ENCODE results near the gene EYA4.

Gene EYA4

DNA sequence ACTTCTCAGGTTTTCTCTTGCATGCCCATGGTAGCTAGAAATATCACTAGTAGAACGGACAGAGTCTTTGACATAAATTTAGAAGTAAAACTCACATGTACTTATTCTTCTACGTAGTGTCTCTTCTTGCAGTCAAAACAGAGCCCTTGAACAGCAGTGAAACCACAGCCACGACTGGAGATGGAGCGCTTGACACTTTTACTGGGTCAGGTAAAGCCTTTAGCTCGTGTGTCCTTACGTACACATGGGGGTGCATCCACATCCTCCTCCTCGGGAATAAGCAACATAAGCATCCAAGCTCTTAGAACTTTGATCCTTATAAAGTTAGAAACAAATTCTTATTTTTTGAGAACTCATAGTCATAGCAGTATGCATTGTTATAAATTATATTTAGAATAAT, 215.3 kb downstream of the EYA4 start:
- TF ChIP-seq, protein P1, sequence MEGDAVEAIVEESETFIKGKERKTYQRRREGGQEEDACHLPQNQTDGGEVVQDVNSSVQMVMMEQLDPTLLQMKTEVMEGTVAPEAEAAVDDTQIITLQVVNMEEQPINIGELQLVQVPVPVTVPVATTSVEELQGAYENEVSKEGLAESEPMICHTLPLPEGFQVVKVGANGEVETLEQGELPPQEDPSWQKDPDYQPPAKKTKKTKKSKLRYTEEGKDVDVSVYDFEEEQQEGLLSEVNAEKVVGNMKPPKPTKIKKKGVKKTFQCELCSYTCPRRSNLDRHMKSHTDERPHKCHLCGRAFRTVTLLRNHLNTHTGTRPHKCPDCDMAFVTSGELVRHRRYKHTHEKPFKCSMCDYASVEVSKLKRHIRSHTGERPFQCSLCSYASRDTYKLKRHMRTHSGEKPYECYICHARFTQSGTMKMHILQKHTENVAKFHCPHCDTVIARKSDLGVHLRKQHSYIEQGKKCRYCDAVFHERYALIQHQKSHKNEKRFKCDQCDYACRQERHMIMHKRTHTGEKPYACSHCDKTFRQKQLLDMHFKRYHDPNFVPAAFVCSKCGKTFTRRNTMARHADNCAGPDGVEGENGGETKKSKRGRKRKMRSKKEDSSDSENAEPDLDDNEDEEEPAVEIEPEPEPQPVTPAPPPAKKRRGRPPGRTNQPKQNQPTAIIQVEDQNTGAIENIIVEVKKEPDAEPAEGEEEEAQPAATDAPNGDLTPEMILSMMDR (IDR thresholded peaks at IDR 0.05; ENCODE audit: low read depth, low read length): no peak
- DNase-seq (ENCODE audit: low read depth, low spot score): no peak
- no peak overlapping the region for H3K4me3 ChIP-seq (ENCODE audit: low read depth, low read length)
- in situ Hi-C loops (cut with HindIII; ENCODE audit: low sequenced_read_pairs): no loop called here

DNA sequence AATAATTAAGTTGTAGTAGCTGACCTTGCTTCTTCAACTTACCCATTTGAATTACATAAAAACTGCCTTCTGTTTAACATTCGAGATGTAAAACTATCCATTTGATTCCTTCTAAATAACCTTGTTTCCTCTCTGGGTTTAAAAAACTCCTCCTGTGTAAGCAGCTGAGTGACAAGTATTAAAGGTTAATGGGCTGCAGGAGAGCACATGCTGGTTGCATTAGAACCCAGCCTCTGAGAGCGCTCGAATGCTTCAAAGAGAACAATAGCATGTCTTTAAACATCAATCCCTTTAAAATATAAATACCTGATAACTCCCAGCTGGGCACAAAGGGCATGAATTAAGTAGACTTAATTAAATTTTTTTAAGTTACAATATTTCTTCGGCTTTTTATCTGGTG, 215.8 kb downstream of the EYA4 start:
- TF ChIP-seq, protein P1 (IDR thresholded peaks at IDR 0.05; ENCODE audit: low read depth, low read length): no peak
- in situ Hi-C loops (cut with HindIII; ENCODE audit: low sequenced_read_pairs): no loop called here
- no peak for DNase-seq (ENCODE audit: low read depth, low spot score)
- no peak overlapping the region for H3K4me3 ChIP-seq (ENCODE audit: low read depth, low read length)

DNA sequence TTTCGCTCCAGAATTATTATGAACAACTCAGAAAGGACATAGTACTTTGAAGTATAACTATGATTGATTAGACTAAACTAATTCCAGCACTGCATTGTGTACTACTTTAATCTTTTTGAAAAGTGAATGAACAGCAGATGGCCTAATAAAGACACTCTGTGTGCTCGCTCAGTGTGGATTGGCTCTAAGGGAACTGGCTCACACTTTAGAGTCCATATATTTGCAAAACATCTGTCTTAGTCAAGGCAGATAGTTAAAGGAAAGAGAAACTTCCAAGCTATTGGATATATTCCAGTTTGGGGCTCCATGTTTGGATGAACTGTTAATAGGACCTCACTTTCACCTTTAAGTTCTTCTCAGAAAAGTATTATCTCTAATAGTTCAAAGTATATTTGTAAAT, 218.9 kb downstream of the EYA4 start:
- TF ChIP-seq, protein P1 (IDR thresholded peaks at IDR 0.05; ENCODE audit: low read depth, low read length): no peak
- in situ Hi-C loops (cut with HindIII; ENCODE audit: low sequenced_read_pairs): no loop called here
- DNase-seq (ENCODE audit: low read depth, low spot score): no peak
- H3K4me3 ChIP-seq (ENCODE audit: low read depth, low read length): no peak overlapping the region

DNA sequence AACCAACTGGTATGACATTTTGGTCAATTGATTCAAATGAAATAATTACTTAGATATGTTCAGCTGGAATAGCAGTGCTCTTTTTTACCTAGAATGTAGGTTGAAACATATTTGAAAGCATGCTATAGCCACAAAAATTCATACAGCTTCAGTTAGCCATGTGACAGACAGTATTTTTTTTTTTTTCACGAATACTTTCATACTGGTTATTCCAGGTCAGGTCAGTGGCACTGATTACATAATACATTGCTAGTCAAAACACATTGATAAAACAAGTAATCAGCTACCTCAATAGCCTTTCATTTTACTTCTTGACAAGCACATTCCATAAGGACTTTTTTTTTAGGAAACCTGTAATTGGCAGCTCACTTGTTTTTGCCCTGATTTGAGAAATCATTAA, 222.6 kb downstream of the EYA4 start:
- H3K4me3 ChIP-seq (ENCODE audit: low read depth, low read length): no peak overlapping the region
- TF ChIP-seq, protein P1 (IDR thresholded peaks at IDR 0.05; ENCODE audit: low read depth, low read length): no peak
- in situ Hi-C loops (cut with HindIII; ENCODE audit: low sequenced_read_pairs): no loop called here
- DNase-seq (ENCODE audit: low read depth, low spot score): no peak

DNA sequence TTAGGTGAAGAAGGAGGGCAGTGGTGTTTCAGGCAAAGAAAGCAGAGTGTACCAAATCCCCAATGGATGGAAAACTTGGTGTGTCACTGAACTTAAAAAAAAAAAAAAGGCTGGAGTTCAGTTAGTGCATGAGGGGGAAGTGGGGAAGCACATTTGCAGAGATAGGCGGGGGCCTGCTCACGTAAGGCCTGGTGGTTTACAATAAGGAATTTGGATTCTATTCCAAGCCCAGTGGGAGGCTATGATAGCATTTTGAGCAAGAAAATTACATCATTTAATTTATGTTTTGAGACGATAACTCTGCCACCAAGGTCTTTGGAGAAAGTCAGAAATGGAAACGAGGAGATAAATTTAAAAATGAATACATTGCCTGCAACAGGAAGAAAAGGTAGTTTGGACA, 225.5 kb downstream of the EYA4 start:
- H3K4me3 ChIP-seq (ENCODE audit: low read depth, low read length): no peak overlapping the region
- TF ChIP-seq, protein P1 (IDR thresholded peaks at IDR 0.05; ENCODE audit: low read depth, low read length): no peak
- in situ Hi-C loops (cut with HindIII; ENCODE audit: low sequenced_read_pairs): no loop called here
- peak; percentile 76 for DNase-seq (ENCODE audit: low read depth, low spot score)

DNA sequence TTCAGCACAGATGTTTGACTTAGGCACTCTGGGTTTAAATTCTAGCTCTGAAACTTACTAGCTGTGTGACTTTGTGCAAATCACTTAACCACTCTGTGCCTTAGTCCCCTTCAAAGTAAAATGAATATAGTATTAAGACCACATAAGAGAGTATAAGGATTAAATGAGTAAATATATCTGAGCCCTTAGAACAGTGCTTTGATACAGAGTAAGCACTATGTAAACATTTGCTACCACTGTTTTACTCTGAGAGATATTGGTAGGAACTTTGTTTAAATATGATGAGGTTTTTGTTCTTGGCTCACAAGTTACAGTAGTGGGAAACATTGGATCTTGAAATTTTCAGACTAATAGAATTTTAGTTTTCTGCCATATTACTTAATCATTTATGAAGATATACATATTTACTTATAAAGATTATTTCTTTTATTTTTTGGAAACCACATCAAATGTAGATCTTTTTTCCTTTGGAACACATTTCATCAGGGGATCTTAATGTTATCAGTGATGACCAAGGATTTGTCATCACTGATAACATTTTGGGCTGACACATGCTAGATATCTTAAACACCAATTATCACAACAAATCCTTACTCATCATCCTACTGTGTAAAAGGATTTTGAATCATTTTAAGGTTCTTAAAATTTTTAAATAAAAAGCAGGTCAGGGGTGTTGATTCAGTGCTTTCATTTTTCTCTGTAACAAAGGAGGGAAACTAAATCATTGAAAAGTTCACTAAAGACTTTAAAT, 226.2 kb downstream of the EYA4 start:
- no peak overlapping the region for H3K4me3 ChIP-seq (ENCODE audit: low read depth, low read length)
- in situ Hi-C loops (cut with HindIII; ENCODE audit: low sequenced_read_pairs): no loop called here
- TF ChIP-seq, protein P1 (IDR thresholded peaks at IDR 0.05; ENCODE audit: low read depth, low read length): no peak
- DNase-seq (ENCODE audit: low read depth, low spot score): peak; percentile 25
